ENCODE measurements around the gene ARL6IP1. TPM values are rescaled to one million over a fixed set of nuclear protein-coding genes. Genes with fewer than 3 reads are reported as not detected.

Gene ARL6IP1
- total RNA-seq: 10 to 100 TPM; 28.9 to 73.3 (median 42.3) TPM
- polyA plus RNA-seq: 10 to 100 TPM; 30.6 to 82.3 TPM

GRCh38 chr16:18801145-18801972 lies at the start of gene ARL6IP1:
ARL6IP1 (minus strand) TSS chr16:18801549; CDS start chr16:18801466, 83 bp downstream.
- DNase-seq (peak; percentile 97 to 100 (median 99)), ATAC-seq (peak; percentile 96 to 99 (median 97)), FAIRE-seq (peak; percentile 98)
- Histone ChIP-seq H3K27ac (peak within 1 kb of the TSS; percentile 63 to 82 (median 81)), H3K4me3 (peak within 1 kb of the TSS; percentile 65 to 92 (median 73)), H3K27me3 (no peaks in the 10 kb centered on the region), H3K9me3 (no peaks in the 10 kb centered on the region), H3K4me1 (peaks cover 7 to 34% (median 9%) of the 10 kb centered on the region in 3 donors), H3K36me3 (no peaks in the 10 kb centered on the region)
- intact Hi-C loops (cut with DNase I): no loop called here
- peak; percentile 90 to 94 (median 92) for TF ChIP-seq CTCF (IDR thresholded peaks at IDR 0.05)
- WGBS, 2 donors: 0% methylated on average over 77 of the region's 77 CpGs

- H3K27me3 ChIP-seq: no peaks in the 10 kb centered on the region
- DNase-seq (no peak), ATAC-seq (no peak), FAIRE-seq (no peak)
- intact Hi-C loops (cut with DNase I): no loop called here
- H3K4me3 ChIP-seq: no peak overlapping the region
- H3K9me3 ChIP-seq: no peaks in the 10 kb centered on the region
- H3K27ac ChIP-seq: no peak overlapping the region
- H3K4me1 ChIP-seq: no peaks in the 10 kb centered on the region
- H3K36me3 ChIP-seq: peaks cover 0 to 56% (median 15%) of the 10 kb centered on the region in 3 donors
- no peak for TF ChIP-seq CTCF (IDR thresholded peaks at IDR 0.05)
- WGBS, 2 donors: 97 to 100% methylated on average over 1 of the region's 1 CpG
Measured at GRCh38 chr16:18846416-18846815, 45.1 kb upstream of the ARL6IP1 start.

GRCh38 chr16:18842565-18842964 lies 41.2 kb upstream of the ARL6IP1 start:
- Histone ChIP-seq H3K36me3 (peaks cover 0 to 39% (median 15%) of the 10 kb centered on the region in 3 donors), H3K27me3 (no peaks in the 10 kb centered on the region), H3K4me3 (no peak overlapping the region), H3K4me1 (no peaks in the 10 kb centered on the region), H3K9me3 (no peaks in the 10 kb centered on the region), H3K27ac (no peak overlapping the region)
- 94 to 95% methylated on average over 6 of the region's 6 CpGs for WGBS, 2 donors
- no peak for TF ChIP-seq CTCF (IDR thresholded peaks at IDR 0.05)
- ATAC-seq: no peak
- DNase-seq: no peak
- no peak for FAIRE-seq
- intact Hi-C loops (cut with DNase I): no loop called here

- Histone ChIP-seq H3K4me3 (no peak overlapping the region), H3K36me3 (peaks cover 0 to 39% (median 15%) of the 10 kb centered on the region in 3 donors), H3K27me3 (no peaks in the 10 kb centered on the region), H3K4me1 (no peaks in the 10 kb centered on the region), H3K9me3 (no peaks in the 10 kb centered on the region), H3K27ac (no peak overlapping the region)
- DNase-seq: no peak
- TF ChIP-seq CTCF (IDR thresholded peaks at IDR 0.05): no peak
- FAIRE-seq: no peak
- WGBS, 2 donors: 83 to 89% methylated on average over 7 of the region's 7 CpGs
- intact Hi-C loops (cut with DNase I): no loop called here
- ATAC-seq: no peak
Measured at GRCh38 chr16:18841833-18842525, 40.6 kb upstream of the ARL6IP1 start.

Data from pancreas (tissue), 10 donors.